ENCODE measurements around the gene CSTPP1. TPM values are rescaled to one million over a fixed set of nuclear protein-coding genes. Genes with fewer than 3 reads are reported as not detected.

Gene CSTPP1
- total RNA-seq, 1 donor from 2014 or later = 32.7 TPM

- Histone ChIP-seq H3K4me3 (no peak overlapping the region), H3K4me2 (peak overlapping the region; percentile 78), H3K27ac (peak overlapping the region; percentile 93)
These were observed 39.8 kb downstream of the CSTPP1 start for GRCh38 chr11:46976182-46976854.

DNA sequence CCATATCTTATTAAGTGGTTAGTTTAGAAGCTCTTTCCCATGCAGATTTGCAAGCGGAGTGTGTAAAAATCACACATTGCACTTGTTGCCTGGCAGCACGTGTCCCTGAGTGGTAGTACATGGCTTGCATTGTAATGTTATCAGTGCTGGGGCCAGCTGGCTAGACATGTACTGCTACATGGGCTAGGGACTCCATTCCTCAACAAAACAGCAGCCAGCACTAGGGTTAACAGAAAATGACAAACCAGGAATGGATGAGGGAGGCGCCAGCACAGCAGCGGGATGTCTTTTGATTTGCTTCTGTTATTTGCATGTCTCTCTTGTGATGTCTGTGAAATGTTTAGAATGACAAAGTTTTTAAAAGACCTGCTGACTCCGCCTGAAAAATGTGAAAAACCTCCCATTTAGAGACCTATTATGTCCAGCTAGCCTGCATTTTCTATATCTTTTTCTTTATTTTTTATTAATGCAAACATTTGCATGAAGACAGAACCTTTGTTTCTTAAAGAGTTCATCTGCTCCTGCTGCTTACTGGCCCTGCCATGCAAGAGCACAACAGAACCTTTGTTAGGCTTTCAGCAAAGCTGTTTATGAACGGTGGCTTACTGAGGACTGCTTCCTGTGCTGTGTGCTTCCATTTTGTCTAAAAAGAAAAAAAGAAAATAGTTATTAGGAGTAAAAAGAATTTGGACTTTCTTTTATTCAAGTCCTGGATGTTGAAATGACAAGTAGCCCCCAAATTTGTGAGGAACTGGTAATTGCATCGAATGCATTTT, 40.7 kb downstream of the CSTPP1 start:
- Histone ChIP-seq H3K79me2 (ENCODE audit: low read depth) (peaks cover 14% of the 10 kb centered on the region), H3K9me3 (ENCODE audit: low read depth) (no peaks in the 10 kb centered on the region), H3K4me2 (peak overlapping the region; percentile 78), H2AFZ (replicated peaks) (peak overlapping the region; percentile 30), H3K27me3 (no peaks in the 10 kb centered on the region), H4K20me1 (ENCODE audit: low read depth) (peaks cover 10% of the 10 kb centered on the region), H3K27ac (peak overlapping the region; percentile 93), H3F3A (ENCODE audit: low read depth) (peaks cover 34% of the 10 kb centered on the region), H3K36me3 (no peaks in the 10 kb centered on the region), H3K4me1 (peaks cover 60% of the 10 kb centered on the region), H3K4me3 (peak overlapping the region; percentile 31), H3K9ac (no peak overlapping the region)
- no peaks in the 10 kb centered on the region for H3K9me3 Mint-ChIP-seq
- H3K36me3 Mint-ChIP-seq = peaks cover 11% of the 10 kb centered on the region
- peak; percentile 72 for DNase-seq (ENCODE audit: low spot score)
- H3K4me1 Mint-ChIP-seq = peaks cover 60% of the 10 kb centered on the region
- no peak for TF ChIP-seq EZH2phosphoT487 (IDR thresholded peaks at IDR 0.05)
- TF ChIP-seq, protein P1, sequence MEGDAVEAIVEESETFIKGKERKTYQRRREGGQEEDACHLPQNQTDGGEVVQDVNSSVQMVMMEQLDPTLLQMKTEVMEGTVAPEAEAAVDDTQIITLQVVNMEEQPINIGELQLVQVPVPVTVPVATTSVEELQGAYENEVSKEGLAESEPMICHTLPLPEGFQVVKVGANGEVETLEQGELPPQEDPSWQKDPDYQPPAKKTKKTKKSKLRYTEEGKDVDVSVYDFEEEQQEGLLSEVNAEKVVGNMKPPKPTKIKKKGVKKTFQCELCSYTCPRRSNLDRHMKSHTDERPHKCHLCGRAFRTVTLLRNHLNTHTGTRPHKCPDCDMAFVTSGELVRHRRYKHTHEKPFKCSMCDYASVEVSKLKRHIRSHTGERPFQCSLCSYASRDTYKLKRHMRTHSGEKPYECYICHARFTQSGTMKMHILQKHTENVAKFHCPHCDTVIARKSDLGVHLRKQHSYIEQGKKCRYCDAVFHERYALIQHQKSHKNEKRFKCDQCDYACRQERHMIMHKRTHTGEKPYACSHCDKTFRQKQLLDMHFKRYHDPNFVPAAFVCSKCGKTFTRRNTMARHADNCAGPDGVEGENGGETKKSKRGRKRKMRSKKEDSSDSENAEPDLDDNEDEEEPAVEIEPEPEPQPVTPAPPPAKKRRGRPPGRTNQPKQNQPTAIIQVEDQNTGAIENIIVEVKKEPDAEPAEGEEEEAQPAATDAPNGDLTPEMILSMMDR (IDR thresholded peaks at IDR 0.05) = no peak
- TF ChIP-seq EZH2 (IDR thresholded peaks at IDR 0.05) = no peak
- H3K27me3 Mint-ChIP-seq (ENCODE audit: insufficient read depth, low read depth) = no peaks in the 10 kb centered on the region
- peak overlapping the region; percentile 69 for H3K4me3 Mint-ChIP-seq
- peak overlapping the region; percentile 90 for H3K27ac Mint-ChIP-seq

More at GRCh38 chr11:46976182-46976854, 39.8 kb downstream of the CSTPP1 start:
- Histone ChIP-seq H3K9me3 (ENCODE audit: low read depth) (no peaks in the 10 kb centered on the region), H2AFZ (replicated peaks) (no peak overlapping the region), H4K20me1 (ENCODE audit: low read depth) (peaks cover 10% of the 10 kb centered on the region), H3K36me3 (no peaks in the 10 kb centered on the region), H3K4me1 (peaks cover 60% of the 10 kb centered on the region), H3K79me2 (ENCODE audit: low read depth) (peaks cover 14% of the 10 kb centered on the region), H3K9ac (no peak overlapping the region), H3K27me3 (no peaks in the 10 kb centered on the region), H3F3A (ENCODE audit: low read depth) (peaks cover 34% of the 10 kb centered on the region)
- H3K36me3 Mint-ChIP-seq = peaks cover 10% of the 10 kb centered on the region
- H3K27ac Mint-ChIP-seq = peak overlapping the region; percentile 90
- H3K9me3 Mint-ChIP-seq = no peaks in the 10 kb centered on the region
- no peak overlapping the region for H3K4me3 Mint-ChIP-seq
- H3K4me1 Mint-ChIP-seq = peaks cover 64% of the 10 kb centered on the region
- H3K27me3 Mint-ChIP-seq (ENCODE audit: insufficient read depth, low read depth) = no peaks in the 10 kb centered on the region
- TF ChIP-seq, protein P1 (IDR thresholded peaks at IDR 0.05) = no peak
- no peak for TF ChIP-seq EZH2phosphoT487 (IDR thresholded peaks at IDR 0.05)
- TF ChIP-seq EZH2 (IDR thresholded peaks at IDR 0.05) = no peak
- DNase-seq (ENCODE audit: low spot score) = no peak

DNA sequence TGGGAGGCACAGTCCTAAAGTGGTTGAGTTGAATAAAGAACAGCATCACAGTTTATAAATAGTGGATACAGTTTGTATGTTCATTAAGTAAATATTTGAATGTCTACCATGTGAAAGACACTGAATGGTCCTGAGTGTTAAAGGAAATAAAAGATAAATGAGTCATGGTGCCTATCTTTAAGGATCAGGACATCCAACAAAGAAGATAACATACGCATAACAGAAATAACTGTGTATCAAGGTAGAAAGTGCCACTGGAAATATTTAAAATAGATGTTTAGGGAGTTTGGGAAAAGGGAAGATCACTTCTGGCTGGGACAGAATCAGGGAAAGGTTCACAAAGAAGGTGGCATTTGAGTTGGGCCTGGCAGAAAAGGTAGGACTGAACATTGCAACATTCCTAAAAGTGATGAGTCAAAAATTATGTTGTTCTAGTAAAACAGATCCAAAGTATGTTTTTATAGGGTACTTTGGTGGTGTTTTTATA, 41.5 kb downstream of the CSTPP1 start:
- Histone ChIP-seq H2AFZ (replicated peaks) (peak overlapping the region; percentile 30), H3F3A (ENCODE audit: low read depth) (peaks cover 34% of the 10 kb centered on the region), H3K4me3 (peak overlapping the region; percentile 31), H3K36me3 (no peaks in the 10 kb centered on the region), H3K27me3 (no peaks in the 10 kb centered on the region), H3K9ac (no peak overlapping the region), H4K20me1 (ENCODE audit: low read depth) (peaks cover 10% of the 10 kb centered on the region), H3K27ac (peak overlapping the region; percentile 93), H3K9me3 (ENCODE audit: low read depth) (no peaks in the 10 kb centered on the region), H3K4me2 (peak overlapping the region; percentile 78), H3K4me1 (peaks cover 60% of the 10 kb centered on the region), H3K79me2 (ENCODE audit: low read depth) (peaks cover 14% of the 10 kb centered on the region)
- H3K4me3 Mint-ChIP-seq = peak overlapping the region; percentile 69
- H3K27ac Mint-ChIP-seq = peak overlapping the region; percentile 90
- H3K4me1 Mint-ChIP-seq = peaks cover 55% of the 10 kb centered on the region
- DNase-seq (ENCODE audit: low spot score) = no peak
- H3K27me3 Mint-ChIP-seq (ENCODE audit: insufficient read depth, low read depth) = no peaks in the 10 kb centered on the region
- peaks cover 9% of the 10 kb centered on the region for H3K36me3 Mint-ChIP-seq
- TF ChIP-seq EZH2phosphoT487 (IDR thresholded peaks at IDR 0.05) = no peak
- no peak for TF ChIP-seq EZH2 (IDR thresholded peaks at IDR 0.05)
- TF ChIP-seq, protein P1 (IDR thresholded peaks at IDR 0.05) = no peak
- H3K9me3 Mint-ChIP-seq = no peaks in the 10 kb centered on the region
